Gastroesophageal sphincter (tissue), 4 donors: ENCODE results near the gene TUBA3D. TPM values are rescaled to one million over a fixed set of nuclear protein-coding genes. Genes with fewer than 3 reads are reported as not detected.
"Not testable (repeated sequence)": the region's sequence is repeated elsewhere in the genome, so short reads cannot be mapped to it uniquely, and the experiment has no call there.

Experiments used
- ATAC-seq: fragments of 150-250 bp; one replicate; pipeline ENCODE4 v1.9.1; 2016; ENCODE audit warnings: mild to moderate bottlenecking, moderate library complexity
- H3K27ac ChIP-seq, 4 donors: fragments of 200-600 bp; sonication (generic) in 3 of 4; 1 replicate in 3 of 4; 2 replicates in 1 of 4; pipeline ENCODE4 v1.5.1; 2016 to 2019
- H3K27me3 ChIP-seq: fragments of 200-600 bp; sonication (generic); one replicate; pipeline ENCODE4 v1.5.1; 2019
- H3K36me3 ChIP-seq, 2 donors: fragments of 200-600 bp; sonication (generic); one replicate each; pipeline ENCODE4 v1.5.1; 2019; ENCODE audit warnings: control low read depth in 1 of 2
- H3K4me1 ChIP-seq, 3 donors: fragments of 200-600 bp; sonication (generic); 1 replicate in 2 of 3; 2 replicates in 1 of 3; pipeline ENCODE4 v1.5.1; 2016 to 2019; ENCODE audit warnings: control low read depth in 2 of 3
- H3K4me3 ChIP-seq, 2 donors: fragments of 200-600 bp; sonication (generic); one replicate each; pipeline ENCODE4 v1.5.1; 2019; ENCODE audit warnings: mild to moderate bottlenecking in 1 of 2, moderate library complexity in 1 of 2
- H3K9me3 ChIP-seq, 3 donors: fragments of 200-600 bp; sonication (generic); one replicate each; pipeline ENCODE4 v1.5.1; 2017 to 2019; ENCODE audit warnings: control low read depth in 2 of 3
- EP300 ChIP-seq: sonication (generic); formaldehyde crosslinking; IDR thresholded peaks from one replicate; pipeline ENCODE4 v1.6.1; 2017; ENCODE audit warnings: antibody characterized with exemption, mild to moderate bottlenecking
- POLR2A ChIP-seq, 2 donors: fragments of 450-650 bp; IDR thresholded peaks; one replicate each; pipeline ENCODE4 v1.6.1; 2017; ENCODE audit warnings: antibody characterized with exemption in 2 of 2, mild to moderate bottlenecking in 2 of 2, moderate library complexity in 1 of 2
- POLR2AphosphoS5 ChIP-seq: sonication (generic); formaldehyde crosslinking; IDR thresholded peaks from one replicate; pipeline ENCODE4 v1.6.1; 2017; ENCODE audit warnings: antibody characterized with exemption
- WGBS, 2 donors: methylation state at CpG; one replicate each; pipeline ENCODE4 v1.1.5; 2018; ENCODE audit warnings: low coverage in 1 of 2; 5-methylcytosine and 5-hydroxymethylcytosine counted together
- total RNA-seq, 4 donors: library from RNA; depleted of rRNA; stranded (reverse); fragments of >200 nt; gene quantifications; one replicate each; pipeline ENCODE4 v1.1.0, GENCODE V29; 2016
- TF ChIP-seq, protein P1 (sequence below), 4 experiments: fragments of 200-600 bp in 2 of 4; fragments of 450-650 bp in 2 of 4; sonication (generic) in 1 of 4; IDR thresholded peaks; one replicate each; pipeline ENCODE4 v1.5.1; 2017 to 2019; ENCODE audit warnings: antibody characterized with exemption in 4 of 4, mild to moderate bottlenecking in 2 of 4, moderate library complexity in 2 of 4

Gene TUBA3D
- total RNA-seq, 4 donors from 2014 or later = not detected

DNA sequence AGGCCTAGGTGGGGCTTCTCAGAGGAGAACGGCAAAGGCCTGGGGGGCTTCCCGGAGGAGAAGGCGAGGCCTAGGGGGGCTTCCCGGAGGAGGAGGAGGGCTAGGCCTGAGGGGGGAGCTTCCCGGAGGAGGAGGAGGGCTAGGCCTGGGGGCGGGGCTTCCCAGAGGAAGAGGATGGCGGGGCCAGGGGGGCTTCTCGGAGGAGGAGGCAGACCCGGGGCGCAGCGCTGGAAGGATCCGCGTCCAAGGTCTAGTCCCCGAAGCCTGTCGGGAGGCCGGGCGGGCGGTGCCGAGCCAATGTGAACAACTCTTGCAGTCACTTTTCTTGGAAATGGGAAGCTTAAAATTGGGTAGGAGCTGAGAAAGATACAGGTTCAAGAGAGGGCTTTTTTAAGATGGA lies 30.0 kb upstream of the TUBA3D start:
- no peaks in the 10 kb centered on the region for H3K9me3 ChIP-seq
- 83 to 90% methylated on average over 5 to 8 of the region's 19 CpGs for WGBS, 2 donors
- peaks cover 12% of the 10 kb centered on the region for H3K27me3 ChIP-seq
- no peak overlapping the region for H3K4me3 ChIP-seq
- ATAC-seq = no peak
- TF ChIP-seq EP300 (no peak), POLR2A (IDR thresholded peaks at IDR 0.05) (no peak), POLR2AphosphoS5 (no peak)
- TF ChIP-seq, protein P1, sequence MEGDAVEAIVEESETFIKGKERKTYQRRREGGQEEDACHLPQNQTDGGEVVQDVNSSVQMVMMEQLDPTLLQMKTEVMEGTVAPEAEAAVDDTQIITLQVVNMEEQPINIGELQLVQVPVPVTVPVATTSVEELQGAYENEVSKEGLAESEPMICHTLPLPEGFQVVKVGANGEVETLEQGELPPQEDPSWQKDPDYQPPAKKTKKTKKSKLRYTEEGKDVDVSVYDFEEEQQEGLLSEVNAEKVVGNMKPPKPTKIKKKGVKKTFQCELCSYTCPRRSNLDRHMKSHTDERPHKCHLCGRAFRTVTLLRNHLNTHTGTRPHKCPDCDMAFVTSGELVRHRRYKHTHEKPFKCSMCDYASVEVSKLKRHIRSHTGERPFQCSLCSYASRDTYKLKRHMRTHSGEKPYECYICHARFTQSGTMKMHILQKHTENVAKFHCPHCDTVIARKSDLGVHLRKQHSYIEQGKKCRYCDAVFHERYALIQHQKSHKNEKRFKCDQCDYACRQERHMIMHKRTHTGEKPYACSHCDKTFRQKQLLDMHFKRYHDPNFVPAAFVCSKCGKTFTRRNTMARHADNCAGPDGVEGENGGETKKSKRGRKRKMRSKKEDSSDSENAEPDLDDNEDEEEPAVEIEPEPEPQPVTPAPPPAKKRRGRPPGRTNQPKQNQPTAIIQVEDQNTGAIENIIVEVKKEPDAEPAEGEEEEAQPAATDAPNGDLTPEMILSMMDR (IDR thresholded peaks at IDR 0.05) = no peak
- no peak overlapping the region for H3K27ac ChIP-seq
- no peaks in the 10 kb centered on the region for H3K4me1 ChIP-seq
- no peaks in the 10 kb centered on the region for H3K36me3 ChIP-seq

GRCh38 chr2:131447981-131448380 lies 27.9 kb upstream of the TUBA3D start:
- not testable (repeated sequence) for H3K9me3 ChIP-seq, H3K4me1 ChIP-seq, H3K4me3 ChIP-seq, H3K36me3 ChIP-seq, ATAC-seq, H3K27ac ChIP-seq
- peaks cover 12% of the 10 kb centered on the region for H3K27me3 ChIP-seq
- 68 to 89% methylated on average over 3 to 8 of the region's 9 CpGs for WGBS, 2 donors

DNA sequence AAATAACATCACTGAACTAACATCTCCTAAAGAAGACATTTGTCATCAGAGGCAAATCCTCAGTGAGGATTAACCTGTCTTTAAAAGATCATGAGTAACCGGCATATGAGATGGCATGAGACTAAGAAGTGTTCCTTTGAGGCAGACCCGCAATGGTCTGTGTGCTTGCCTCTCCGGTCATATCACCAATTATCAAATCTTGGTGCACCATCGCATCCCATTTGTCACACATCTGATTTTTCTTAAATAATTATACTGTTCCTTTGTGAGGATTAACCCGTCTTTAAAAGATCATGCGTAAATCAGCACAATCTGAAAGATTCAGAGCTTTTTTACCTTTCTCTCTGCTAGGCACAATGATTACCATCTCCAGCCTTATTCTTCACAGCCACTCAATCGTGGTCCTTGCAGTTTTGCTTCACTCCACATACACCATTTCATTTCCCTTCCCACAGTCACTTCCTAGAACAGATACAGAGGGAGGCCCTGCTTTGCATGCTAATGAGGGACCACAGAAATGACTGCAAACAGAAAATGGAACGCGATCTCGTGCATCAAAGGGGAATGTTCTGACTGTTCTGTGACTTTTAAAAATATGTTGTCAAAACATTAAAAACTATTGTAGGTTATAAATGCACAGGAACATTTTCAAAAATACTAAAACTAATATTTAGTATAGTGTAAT lies 24.5 kb upstream of the TUBA3D start:
- not testable (repeated sequence) for H3K4me1 ChIP-seq, H3K36me3 ChIP-seq, H3K4me3 ChIP-seq, H3K27ac ChIP-seq, H3K9me3 ChIP-seq, ATAC-seq
- H3K27me3 ChIP-seq = peaks cover 15% of the 10 kb centered on the region
- 68 to 83% methylated on average over 7 to 10 of the region's 10 CpGs for WGBS, 2 donors

DNA sequence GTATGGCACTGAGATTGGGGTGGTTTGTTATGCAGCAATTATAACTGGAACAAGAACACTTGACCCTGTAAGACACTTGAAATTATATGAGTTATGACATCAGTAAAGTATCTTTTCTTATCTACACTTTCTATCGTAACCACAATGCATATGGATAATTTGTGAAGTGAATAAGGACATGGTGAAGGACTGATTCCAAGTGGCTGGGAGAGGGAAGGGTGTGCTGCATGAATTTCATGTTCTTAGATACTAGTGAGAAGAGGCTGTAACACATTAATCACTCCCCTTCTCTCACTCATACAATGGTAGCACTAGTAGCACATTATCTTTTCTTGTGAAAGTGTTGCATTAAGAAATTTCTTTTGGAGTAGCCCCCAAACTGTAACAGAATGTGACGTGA lies 21.0 kb upstream of the TUBA3D start:
- H3K4me3 ChIP-seq, H3K4me1 ChIP-seq, H3K36me3 ChIP-seq, H3K9me3 ChIP-seq, ATAC-seq, H3K27ac ChIP-seq: not testable (repeated sequence)
- peaks cover 29% of the 10 kb centered on the region for H3K27me3 ChIP-seq
- 50% methylated on average over 1 of the region's 2 CpGs; no CpG with 5 or more reads in 1 of the 2 donors for WGBS, 2 donors

- not testable (repeated sequence) for H3K27me3 ChIP-seq, ATAC-seq, H3K4me1 ChIP-seq, H3K4me3 ChIP-seq, H3K36me3 ChIP-seq, H3K27ac ChIP-seq, H3K9me3 ChIP-seq
- WGBS, 2 donors = 70 to 74% methylated on average over 3 to 5 of the region's 10 CpGs
Measured at GRCh38 chr2:131467722-131468121, 8.2 kb upstream of the TUBA3D start.

DNA sequence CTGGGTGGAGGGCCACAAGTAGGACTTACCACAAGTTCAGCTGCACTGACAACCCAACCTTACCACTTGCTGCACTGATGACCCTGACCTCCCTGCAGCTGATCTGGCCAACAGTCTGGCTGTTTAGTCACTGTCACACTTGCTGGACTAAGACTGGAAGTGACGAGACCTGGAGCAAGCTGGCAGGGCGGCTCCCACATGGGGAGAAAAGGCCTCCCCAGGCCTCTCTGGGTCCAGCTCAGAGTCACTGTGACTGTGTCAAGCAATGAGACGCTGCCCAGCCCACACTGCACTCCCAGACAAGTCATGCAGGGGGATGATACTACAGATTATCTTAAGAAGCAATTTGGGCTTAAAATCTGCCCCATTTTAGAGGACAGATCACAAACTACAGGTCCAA lies 5.0 kb upstream of the TUBA3D start:
- H3K27ac ChIP-seq, H3K4me1 ChIP-seq, ATAC-seq, H3K9me3 ChIP-seq, H3K27me3 ChIP-seq, H3K36me3 ChIP-seq, H3K4me3 ChIP-seq: not testable (repeated sequence)
- WGBS, 2 donors = no CpG with 5 or more reads among the region's 3 CpGs

GRCh38 chr2:131471624-131472023 lies 4.3 kb upstream of the TUBA3D start:
- peaks cover 0 to 13% of the 10 kb centered on the region in 2 donors for H3K36me3 ChIP-seq
- not testable (repeated sequence) for H3K4me1 ChIP-seq, H3K9me3 ChIP-seq, H3K27me3 ChIP-seq, H3K4me3 ChIP-seq, ATAC-seq, H3K27ac ChIP-seq
- no CpG with 5 or more reads among the region's 8 CpGs for WGBS, 2 donors

- H3K27me3 ChIP-seq, ATAC-seq, H3K4me1 ChIP-seq, H3K9me3 ChIP-seq, H3K27ac ChIP-seq, H3K4me3 ChIP-seq: not testable (repeated sequence)
- peaks cover 0 to 13% of the 10 kb centered on the region in 2 donors for H3K36me3 ChIP-seq
- WGBS, 2 donors = no CpG with 5 or more reads among the region's 2 CpGs
Measured at GRCh38 chr2:131473266-131473665, 2.7 kb upstream of the TUBA3D start.

DNA sequence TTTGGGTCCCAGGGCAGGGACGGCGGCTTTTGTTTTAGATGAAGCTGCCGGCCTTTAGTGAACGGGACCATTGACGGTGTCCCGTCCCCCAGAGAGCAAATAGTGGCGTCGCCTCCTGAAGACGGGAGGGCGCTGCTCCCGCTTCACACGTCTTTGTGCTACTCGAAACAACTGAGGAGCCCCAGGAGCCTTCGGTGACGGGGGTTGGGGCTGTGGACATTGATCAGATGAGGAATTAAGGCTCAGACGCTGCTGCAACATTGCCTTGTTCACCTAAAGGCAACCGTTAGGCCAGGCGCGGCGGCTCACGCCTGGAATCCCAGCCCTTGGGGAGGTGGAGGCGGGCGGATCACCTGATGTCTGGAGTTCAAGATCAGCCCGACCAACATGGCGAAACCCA lies 444 bp downstream of the TUBA3D start:
- not testable (repeated sequence) for ATAC-seq, H3K27me3 ChIP-seq, H3K9me3 ChIP-seq, H3K4me1 ChIP-seq, H3K4me3 ChIP-seq, H3K27ac ChIP-seq
- peaks cover 0 to 21% of the 10 kb centered on the region in 2 donors for H3K36me3 ChIP-seq
- 100% methylated on average over 1 of the region's 25 CpGs; no CpG with 5 or more reads in 1 of the 2 donors for WGBS, 2 donors

- H3K36me3 ChIP-seq = peaks cover 0 to 21% of the 10 kb centered on the region in 2 donors
- ATAC-seq, H3K4me1 ChIP-seq, H3K9me3 ChIP-seq, H3K27ac ChIP-seq, H3K4me3 ChIP-seq, H3K27me3 ChIP-seq: not testable (repeated sequence)
- WGBS, 2 donors = 44 to 50% methylated on average over 1 of the region's 1 CpG
Measured at GRCh38 chr2:131477227-131477626, 1.3 kb downstream of the TUBA3D start.

DNA sequence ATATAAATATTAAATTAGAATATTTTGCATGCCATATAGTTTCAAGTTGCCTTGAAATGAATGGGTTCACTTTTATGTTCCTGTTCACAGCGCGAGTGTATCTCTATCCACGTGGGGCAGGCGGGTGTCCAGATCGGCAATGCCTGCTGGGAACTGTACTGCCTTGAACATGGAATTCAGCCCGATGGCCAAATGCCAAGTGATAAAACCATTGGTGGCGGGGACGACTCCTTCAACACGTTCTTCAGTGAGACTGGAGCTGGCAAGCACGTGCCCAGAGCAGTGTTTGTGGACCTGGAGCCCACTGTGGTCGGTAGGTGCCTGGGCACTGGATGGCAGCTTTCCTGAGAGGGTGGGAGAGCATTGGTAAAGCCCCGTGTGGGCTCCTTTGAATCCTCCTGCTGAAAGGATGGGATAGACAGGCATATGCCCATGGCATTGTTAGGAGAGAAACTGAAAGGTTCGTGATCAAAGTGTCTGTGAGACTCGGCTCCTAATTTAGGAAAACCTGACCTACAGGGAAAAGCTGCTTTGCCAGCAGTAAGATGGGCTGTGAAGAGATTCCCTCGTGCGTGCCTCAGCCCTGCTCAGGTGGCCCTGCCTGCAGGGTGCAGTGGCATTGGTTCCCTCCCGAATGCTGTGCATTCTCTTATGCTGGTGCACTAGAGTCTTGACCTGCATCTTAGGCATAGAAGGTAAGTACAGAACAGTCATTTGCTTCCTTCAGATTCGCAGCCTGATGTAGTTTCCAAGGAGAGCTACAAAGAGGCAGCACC lies 2.3 kb downstream of the TUBA3D start:
- H3K4me3 ChIP-seq, H3K27ac ChIP-seq, H3K9me3 ChIP-seq, ATAC-seq, H3K27me3 ChIP-seq, H3K4me1 ChIP-seq: not testable (repeated sequence)
- H3K36me3 ChIP-seq = peaks cover 0 to 31% of the 10 kb centered on the region in 2 donors
- WGBS, 2 donors = 93% methylated on average over 3 to 9 of the region's 18 CpGs

DNA sequence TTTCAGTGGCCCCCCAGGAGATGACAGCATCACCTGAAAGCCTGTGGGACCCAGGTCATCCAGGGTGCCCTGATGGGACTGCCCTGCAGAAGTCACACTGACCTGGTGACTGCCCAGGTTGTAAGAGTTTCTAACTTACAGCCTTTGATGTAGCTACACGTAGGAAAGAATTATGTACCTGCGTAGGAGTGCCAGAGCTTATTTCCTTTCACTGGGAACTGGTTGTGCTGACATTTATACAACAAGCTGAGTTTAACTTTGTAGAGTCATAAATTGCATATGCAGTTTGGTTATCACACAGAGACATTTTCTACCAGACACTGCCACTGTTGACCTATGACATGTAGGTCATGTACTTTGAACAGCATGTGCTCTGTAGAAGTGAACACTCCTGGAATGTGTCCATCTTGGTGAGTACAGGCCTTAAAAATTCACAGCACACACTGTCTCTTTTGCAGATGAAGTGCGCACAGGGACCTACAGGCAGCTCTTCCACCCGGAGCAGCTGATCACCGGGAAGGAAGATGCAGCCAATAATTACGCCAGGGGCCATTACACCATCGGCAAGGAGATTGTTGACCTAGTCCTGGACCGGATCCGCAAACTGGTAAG lies 3.0 kb downstream of the TUBA3D start:
- not testable (repeated sequence) for ATAC-seq, H3K9me3 ChIP-seq, H3K4me3 ChIP-seq, H3K27ac ChIP-seq, H3K27me3 ChIP-seq, H3K4me1 ChIP-seq
- WGBS, 2 donors = 98 to 100% methylated on average over 1 to 6 of the region's 9 CpGs
- peaks cover 0 to 37% of the 10 kb centered on the region in 2 donors for H3K36me3 ChIP-seq
